Measurements from ENCODE around the gene PRKG1.
A peak's percentile ranks its signal among the peaks of the same experiment; 100 is the strongest.

Gene PRKG1

GRCh38 chr10:51786016-51786683 lies 711.9 kb downstream of the PRKG1 start:
- no peak for DNase-seq

GRCh38 chr10:51786684-51787035 lies 712.4 kb downstream of the PRKG1 start:
- DNase-seq: no peak

- no peak for DNase-seq
Observed at GRCh38 chr10:51788273-51788672, 714.0 kb downstream of the PRKG1 start.

- DNase-seq: no peak
Observed at GRCh38 chr10:51789118-51789517, 714.8 kb downstream of the PRKG1 start.

- no peak for DNase-seq
Observed at GRCh38 chr10:51789903-51790302, 715.6 kb downstream of the PRKG1 start.

GRCh38 chr10:51792678-51793077 lies 718.4 kb downstream of the PRKG1 start:
- DNase-seq: no peak

GRCh38 chr10:51800121-51800520 lies 725.8 kb downstream of the PRKG1 start:
- DNase-seq: no peak

- no peak for DNase-seq
Observed at GRCh38 chr10:51800725-51801424, 726.6 kb downstream of the PRKG1 start.

GRCh38 chr10:51802030-51802429 lies 727.7 kb downstream of the PRKG1 start:
- DNase-seq: no peak

- DNase-seq: no peak
Observed at GRCh38 chr10:51804866-51805265, 730.6 kb downstream of the PRKG1 start.

GRCh38 chr10:51806079-51806835 lies 732.0 kb downstream of the PRKG1 start:
- DNase-seq: no peak

GRCh38 chr10:51808187-51808586 lies 733.9 kb downstream of the PRKG1 start:
- DNase-seq: no peak

- DNase-seq: no peak
Observed at GRCh38 chr10:51815723-51816122, 741.4 kb downstream of the PRKG1 start.

- DNase-seq: no peak
Observed at GRCh38 chr10:51821045-51821444, 746.8 kb downstream of the PRKG1 start.

- DNase-seq: no peak
Observed at GRCh38 chr10:51821745-51822144, 747.5 kb downstream of the PRKG1 start.

GRCh38 chr10:51832652-51833383 lies 758.5 kb downstream of the PRKG1 start:
- DNase-seq: peak; percentile 71

- DNase-seq: no peak
Observed at GRCh38 chr10:51834548-51834947, 760.3 kb downstream of the PRKG1 start.

GRCh38 chr10:51838471-51838870 lies 764.2 kb downstream of the PRKG1 start:
- DNase-seq: no peak

- DNase-seq: no peak
Observed at GRCh38 chr10:51843966-51844365, 769.7 kb downstream of the PRKG1 start.

GRCh38 chr10:51846856-51847506 lies 772.7 kb downstream of the PRKG1 start:
- no peak for DNase-seq

- no peak for DNase-seq
Observed at GRCh38 chr10:51852297-51852696, 778.0 kb downstream of the PRKG1 start.

- no peak for DNase-seq
Observed at GRCh38 chr10:51857305-51857704, 783.0 kb downstream of the PRKG1 start.

GRCh38 chr10:51860257-51860656 lies 786.0 kb downstream of the PRKG1 start:
- no peak for DNase-seq

All from activated CD4-positive, alpha-beta T cell treated with anti-CD3 and anti-CD28 coated beads, Interleukin-10, Interleukin-2, amounts not matched to agents 100 ng/mL and 50 ng/mL, durations not matched to agents 16 hours and 8 hours (primary cell).